Natural killer cell (primary cell): ENCODE data around the gene MRPL16. TPM values are rescaled to one million over a fixed set of nuclear protein-coding genes. Genes with fewer than 3 reads are reported as not detected.

Experiments
- ATAC-seq, 3 donors: fragments of 150-1000 bp in 2 of 3; fragments of 200-7000 bp in 1 of 3; cut with Tn5 transposase; 1 replicate in 1 of 3; 2 replicates in 2 of 3; pipeline ENCODE4 v1.10.0; 2021; ENCODE audit warnings: mild to moderate bottlenecking in 2 of 3, moderate library complexity in 2 of 3
- DNase-seq, 2 donors: peaks; one replicate each; pipeline versions ENCODE4 v3.0.0 to v3.0.0-alpha.2; 2013 to 2021; ENCODE audit warnings: mixed read lengths in 1 of 2
- H3K27ac ChIP-seq: one replicate; pipeline ENCODE4 v1.5.1; 2013; ENCODE audit warnings: mild to moderate bottlenecking, low read length
- H3K27me3 ChIP-seq: one replicate; pipeline ENCODE4 v1.6.1; 2013; ENCODE audit warnings: low read length; ENCODE audit not compliant: control insufficient read depth, insufficient read depth
- H3K36me3 ChIP-seq: one replicate; pipeline ENCODE4 v1.6.1; 2013; ENCODE audit warnings: low read length; ENCODE audit not compliant: control insufficient read depth, insufficient read depth
- H3K4me1 ChIP-seq: one replicate; pipeline ENCODE4 v1.6.1; 2013; ENCODE audit warnings: low read length; ENCODE audit not compliant: control insufficient read depth, insufficient read depth
- H3K4me3 ChIP-seq: one replicate; pipeline ENCODE4 v1.5.1; 2013; ENCODE audit warnings: low read length
- H3K9me3 ChIP-seq: one replicate; pipeline ENCODE4 v1.6.1; 2013; ENCODE audit warnings: low read length; ENCODE audit not compliant: control insufficient read depth, insufficient read depth
- H3K27ac Mint-ChIP-seq, 2 donors: one replicate each; pipeline ENCODE4 v1.8.0; 2022; ENCODE audit warnings: mild to moderate bottlenecking in 2 of 2, mixed read lengths in 2 of 2, moderate library complexity in 1 of 2
- H3K27me3 Mint-ChIP-seq, 2 donors: one replicate each; pipeline ENCODE4 v1.8.0; 2022; ENCODE audit warnings: low read depth in 2 of 2, mixed read lengths in 2 of 2
- H3K36me3 Mint-ChIP-seq: one replicate; pipeline ENCODE4 v1.8.0; 2022; ENCODE audit warnings: mixed read lengths
- H3K4me1 Mint-ChIP-seq, 2 donors: one replicate each; pipeline ENCODE4 v1.8.0; 2022; ENCODE audit warnings: mixed read lengths in 2 of 2
- H3K4me3 Mint-ChIP-seq: one replicate; pipeline ENCODE4 v1.8.0; 2022; ENCODE audit warnings: mild to moderate bottlenecking, moderate library complexity, mixed read lengths
- H3K9me3 Mint-ChIP-seq, 2 donors: one replicate each; pipeline ENCODE4 v1.8.0; 2022; ENCODE audit warnings: mixed read lengths in 2 of 2
- WGBS: methylation state at CpG from one replicate; pipeline ENCODE4 v1.1.7; 2013; ENCODE audit warnings: missing lambda C conversion rate; ENCODE audit not compliant: insufficient coverage; 5-methylcytosine and 5-hydroxymethylcytosine counted together
- intact Hi-C: fragments of 100-400 bp; cut with micrococcal nuclease; formaldehyde crosslinking; loops from one replicate; pipeline ENCODE4 v1.14.2; 2022
- total RNA-seq, 4 donors: library from RNA; stranded (reverse); fragments of 120-200 nt in 1 of 4; gene quantifications; one replicate each; pipeline versions ENCODE4 v1.2.3 to v1.2.4, GENCODE V29; 2013 to 2022
- TF ChIP-seq, protein P1 (sequence below): fragments of 200-600 bp; IDR thresholded peaks from one replicate; pipeline ENCODE4 v1.8.0; 2022; ENCODE audit warnings: antibody characterized with exemption

MRPL16 gene
- total RNA-seq, 3 donors from 2014 or later (not counting 1 experiment from before 2014, with no cell fraction given): 34.9 to 38.0 (median 37.5) TPM

DNA sequence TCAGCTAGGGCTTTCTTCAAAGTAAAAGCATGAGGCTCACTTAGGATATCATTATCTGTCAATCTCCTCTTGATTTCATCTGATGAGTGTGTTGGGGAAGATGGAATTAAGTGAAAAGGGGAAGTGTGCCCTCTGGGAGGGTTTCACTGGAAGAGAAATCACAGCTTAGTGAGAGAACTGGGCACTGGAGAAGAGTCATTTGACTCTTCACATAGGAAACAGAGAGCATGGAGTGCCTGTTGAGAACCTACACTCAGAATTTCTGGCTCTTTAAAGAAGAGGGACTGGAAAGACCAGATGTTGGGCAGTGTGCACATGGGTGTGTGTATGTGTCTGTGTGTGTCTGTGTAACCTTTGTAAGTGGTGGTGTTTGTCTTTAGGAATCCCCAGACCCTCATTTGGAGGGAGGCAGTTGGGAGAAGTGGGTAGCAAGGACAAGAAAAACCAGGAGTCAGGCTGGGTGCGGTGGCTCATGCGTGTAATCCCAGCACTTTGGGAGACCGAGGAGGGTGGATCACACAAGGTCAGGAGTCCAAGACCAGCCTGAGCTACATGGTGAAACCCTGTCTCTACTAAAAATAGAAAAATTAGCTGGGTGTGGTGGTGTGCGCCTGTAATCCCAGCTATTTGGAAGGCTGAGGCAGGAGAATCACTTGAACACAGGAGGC, 45.4 kb downstream of the MRPL16 start:
- H3K9me3 ChIP-seq: no peaks in the 10 kb centered on the region
- 94% methylated on average over 4 of the region's 4 CpGs for WGBS
- no peak overlapping the region for H3K27ac ChIP-seq
- H3K27ac Mint-ChIP-seq: no peak overlapping the region
- intact Hi-C loops: no loop called here
- ATAC-seq (no peak), DNase-seq (no peak)
- no peaks in the 10 kb centered on the region for H3K9me3 Mint-ChIP-seq
- peaks cover 6 to 22% of the 10 kb centered on the region in 2 donors for H3K4me1 Mint-ChIP-seq
- H3K4me1 ChIP-seq: peaks cover 29% of the 10 kb centered on the region
- H3K4me3 Mint-ChIP-seq: no peak overlapping the region
- TF ChIP-seq, protein P1, sequence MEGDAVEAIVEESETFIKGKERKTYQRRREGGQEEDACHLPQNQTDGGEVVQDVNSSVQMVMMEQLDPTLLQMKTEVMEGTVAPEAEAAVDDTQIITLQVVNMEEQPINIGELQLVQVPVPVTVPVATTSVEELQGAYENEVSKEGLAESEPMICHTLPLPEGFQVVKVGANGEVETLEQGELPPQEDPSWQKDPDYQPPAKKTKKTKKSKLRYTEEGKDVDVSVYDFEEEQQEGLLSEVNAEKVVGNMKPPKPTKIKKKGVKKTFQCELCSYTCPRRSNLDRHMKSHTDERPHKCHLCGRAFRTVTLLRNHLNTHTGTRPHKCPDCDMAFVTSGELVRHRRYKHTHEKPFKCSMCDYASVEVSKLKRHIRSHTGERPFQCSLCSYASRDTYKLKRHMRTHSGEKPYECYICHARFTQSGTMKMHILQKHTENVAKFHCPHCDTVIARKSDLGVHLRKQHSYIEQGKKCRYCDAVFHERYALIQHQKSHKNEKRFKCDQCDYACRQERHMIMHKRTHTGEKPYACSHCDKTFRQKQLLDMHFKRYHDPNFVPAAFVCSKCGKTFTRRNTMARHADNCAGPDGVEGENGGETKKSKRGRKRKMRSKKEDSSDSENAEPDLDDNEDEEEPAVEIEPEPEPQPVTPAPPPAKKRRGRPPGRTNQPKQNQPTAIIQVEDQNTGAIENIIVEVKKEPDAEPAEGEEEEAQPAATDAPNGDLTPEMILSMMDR: no peak
- H3K27me3 Mint-ChIP-seq: peaks cover 0 to 5% of the 10 kb centered on the region in 2 donors
- no peaks in the 10 kb centered on the region for H3K27me3 ChIP-seq
- no peaks in the 10 kb centered on the region for H3K36me3 ChIP-seq
- H3K36me3 Mint-ChIP-seq: no peaks in the 10 kb centered on the region
- no peak overlapping the region for H3K4me3 ChIP-seq

DNA sequence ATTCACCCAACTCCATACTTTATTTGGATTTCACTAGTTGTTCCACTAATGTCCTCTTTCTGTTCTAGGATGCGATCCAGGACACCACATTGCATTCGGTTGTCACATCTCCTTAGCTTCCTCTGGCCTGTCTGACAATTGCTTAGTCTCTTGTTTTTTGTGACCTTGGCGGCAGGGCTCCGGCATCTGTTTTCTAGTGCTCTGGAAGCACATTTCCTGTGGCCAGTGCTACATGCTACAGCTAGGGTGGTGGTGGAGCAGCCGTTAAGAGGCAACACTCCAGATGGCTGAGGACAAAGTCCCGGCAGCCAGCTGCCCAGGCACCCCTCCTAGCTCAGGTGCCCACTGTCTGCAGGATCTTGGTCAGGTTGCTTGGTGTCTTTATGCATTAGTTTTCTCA, 48.6 kb downstream of the MRPL16 start:
- Histone ChIP-seq H3K4me1 (peaks cover 15% of the 10 kb centered on the region), H3K27ac (no peak overlapping the region), H3K4me3 (no peak overlapping the region), H3K36me3 (no peaks in the 10 kb centered on the region), H3K9me3 (no peaks in the 10 kb centered on the region), H3K27me3 (no peaks in the 10 kb centered on the region)
- Mint-ChIP-seq H3K36me3 (no peaks in the 10 kb centered on the region), H3K9me3 (no peaks in the 10 kb centered on the region), H3K4me1 (peaks cover 23 to 41% of the 10 kb centered on the region in 2 donors), H3K4me3 (no peak overlapping the region), H3K27me3 (peaks cover 0 to 5% of the 10 kb centered on the region in 2 donors), H3K27ac (no peak overlapping the region)
- intact Hi-C loops: no loop called here
- ATAC-seq: no peak
- whole genome bisulfite sequencing: 93% methylated on average over 6 of the region's 6 CpGs
- DNase-seq: no peak
- TF ChIP-seq, protein P1: no peak

DNA sequence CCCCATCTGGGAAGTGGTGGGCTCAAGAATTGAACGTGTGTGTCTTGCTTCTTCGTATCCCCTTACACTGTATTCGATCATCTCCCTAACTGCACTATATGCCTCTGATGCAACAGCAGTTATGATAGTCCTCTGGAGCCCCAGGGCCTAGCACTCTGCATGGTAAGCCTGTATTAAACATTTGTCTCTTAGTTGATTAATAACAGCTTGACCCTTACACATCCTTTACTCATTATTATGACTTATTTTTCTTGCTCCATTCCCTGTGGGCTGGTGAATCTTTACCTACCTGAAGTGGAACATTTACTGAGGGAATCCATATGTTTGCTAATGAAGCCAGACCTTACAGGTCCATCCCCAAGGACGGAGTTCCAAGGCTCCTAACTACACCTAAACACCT, 49.8 kb downstream of the MRPL16 start:
- DNase-seq: no peak
- 89% methylated on average over 4 of the region's 4 CpGs for WGBS
- Histone ChIP-seq H3K27ac (no peak overlapping the region), H3K4me3 (no peak overlapping the region), H3K36me3 (no peaks in the 10 kb centered on the region), H3K4me1 (peaks cover 15% of the 10 kb centered on the region), H3K9me3 (no peaks in the 10 kb centered on the region), H3K27me3 (no peaks in the 10 kb centered on the region)
- H3K27me3 Mint-ChIP-seq: peaks cover 0 to 5% of the 10 kb centered on the region in 2 donors
- intact Hi-C loops: no loop called here
- no peaks in the 10 kb centered on the region for H3K36me3 Mint-ChIP-seq
- no peak overlapping the region for H3K4me3 Mint-ChIP-seq
- TF ChIP-seq, protein P1: no peak
- no peaks in the 10 kb centered on the region for H3K9me3 Mint-ChIP-seq
- peaks cover 35 to 48% of the 10 kb centered on the region in 2 donors for H3K4me1 Mint-ChIP-seq
- H3K27ac Mint-ChIP-seq: no peak overlapping the region
- ATAC-seq: no peak

- H3K4me3 Mint-ChIP-seq: no peak overlapping the region
- peaks cover 37 to 47% of the 10 kb centered on the region in 2 donors for H3K4me1 Mint-ChIP-seq
- peaks cover 0 to 1% of the 10 kb centered on the region in 2 donors for H3K27me3 Mint-ChIP-seq
- no peak overlapping the region for H3K27ac Mint-ChIP-seq
- no peak for DNase-seq
- Histone ChIP-seq H3K4me3 (no peak overlapping the region), H3K4me1 (peaks cover 19% of the 10 kb centered on the region), H3K9me3 (no peaks in the 10 kb centered on the region), H3K36me3 (no peaks in the 10 kb centered on the region), H3K27ac (no peak overlapping the region), H3K27me3 (no peaks in the 10 kb centered on the region)
- intact Hi-C loops: no loop called here
- TF ChIP-seq, protein P1: no peak
- no peaks in the 10 kb centered on the region for H3K9me3 Mint-ChIP-seq
- H3K36me3 Mint-ChIP-seq: no peaks in the 10 kb centered on the region
- ATAC-seq: no peak
- WGBS: 97% methylated on average over 3 of the region's 4 CpGs
Observed at GRCh38 chr11:59759900-59760299, 50.7 kb downstream of the MRPL16 start.
